Activated B cell treated with CpG ODN at 0.5 μM for 24 hours (primary cell): ENCODE data around the gene SIRPD. TPM values are rescaled to one million over a fixed set of nuclear protein-coding genes. Genes with fewer than 3 reads are reported as not detected.

Source experiments
- ATAC-seq: fragments of 200-7000 bp; cut with Tn5 transposase; one replicate; pipeline ENCODE4 v1.10.0; 2021; ENCODE audit warnings: low read depth, mild to moderate bottlenecking, moderate library complexity
- CTCF ChIA-PET: fragments of 350-600 bp; sonication (Branson Sonifier 250); formaldehyde crosslinking; loops from one replicate; lab custom pipeline; 2021; ENCODE audit warnings: antibody characterized with exemption; lab: Charles Lee
- POLR2A ChIA-PET: fragments of 350-600 bp; sonication (Branson Sonifier 250); formaldehyde crosslinking; loops from one replicate; lab custom pipeline; 2021; ENCODE audit warnings: antibody characterized with exemption; lab: Charles Lee
- DNase-seq: peaks from one replicate; pipeline ENCODE4 v3.0.0; 2022
- H3K27ac Mint-ChIP-seq: one replicate; pipeline ENCODE4 v1.8.0; 2020; ENCODE audit warnings: mixed read lengths
- H3K27me3 Mint-ChIP-seq: one replicate; pipeline ENCODE4 v1.8.0; 2021; ENCODE audit warnings: mixed read lengths
- H3K36me3 Mint-ChIP-seq: one replicate; pipeline ENCODE4 v1.8.0; 2021; ENCODE audit warnings: low read depth, mixed read lengths
- H3K4me1 Mint-ChIP-seq: one replicate; pipeline ENCODE4 v1.8.0; 2021; ENCODE audit warnings: mixed read lengths
- H3K4me3 Mint-ChIP-seq: one replicate; pipeline ENCODE4 v1.8.0; 2020; ENCODE audit warnings: mild to moderate bottlenecking, mixed read lengths
- H3K9me3 Mint-ChIP-seq: one replicate; pipeline ENCODE4 v1.8.0; 2020; ENCODE audit warnings: mixed read lengths
- intact Hi-C: fragments of 100-400 bp; cut with micrococcal nuclease; formaldehyde crosslinking; loops from one replicate; pipeline ENCODE4 v1.15.1; 2024
- total RNA-seq: library from RNA; stranded (reverse); gene quantifications from 2 replicates; pipeline ENCODE4 v1.2.3, GENCODE V29; 2022
- TF ChIP-seq, protein P1 (sequence below): fragments of 200-600 bp; IDR thresholded peaks from one replicate; pipeline ENCODE4 v1.8.0; 2022; ENCODE audit warnings: antibody characterized with exemption, mild to moderate bottlenecking

Gene SIRPD
- total RNA-seq, 1 donor from 2014 or later: not detected

DNA sequence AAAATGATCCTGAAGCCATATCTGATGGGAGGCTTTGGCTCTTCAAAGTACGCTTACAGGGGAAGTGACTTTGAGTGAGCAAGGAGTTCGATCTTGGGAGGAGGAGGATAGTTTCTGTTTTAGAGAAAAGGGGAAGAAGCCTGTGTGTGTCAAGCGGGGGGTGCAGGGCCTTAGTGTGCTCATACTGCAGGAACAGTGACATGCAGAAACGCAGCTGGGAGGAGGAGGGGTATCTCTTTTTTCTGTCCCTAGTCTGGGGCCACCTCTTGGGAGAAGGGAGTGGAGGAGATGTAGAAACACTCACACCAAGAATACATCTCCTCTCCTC is 19.8 kb downstream of the SIRPD start:
- TF ChIP-seq, protein P1, sequence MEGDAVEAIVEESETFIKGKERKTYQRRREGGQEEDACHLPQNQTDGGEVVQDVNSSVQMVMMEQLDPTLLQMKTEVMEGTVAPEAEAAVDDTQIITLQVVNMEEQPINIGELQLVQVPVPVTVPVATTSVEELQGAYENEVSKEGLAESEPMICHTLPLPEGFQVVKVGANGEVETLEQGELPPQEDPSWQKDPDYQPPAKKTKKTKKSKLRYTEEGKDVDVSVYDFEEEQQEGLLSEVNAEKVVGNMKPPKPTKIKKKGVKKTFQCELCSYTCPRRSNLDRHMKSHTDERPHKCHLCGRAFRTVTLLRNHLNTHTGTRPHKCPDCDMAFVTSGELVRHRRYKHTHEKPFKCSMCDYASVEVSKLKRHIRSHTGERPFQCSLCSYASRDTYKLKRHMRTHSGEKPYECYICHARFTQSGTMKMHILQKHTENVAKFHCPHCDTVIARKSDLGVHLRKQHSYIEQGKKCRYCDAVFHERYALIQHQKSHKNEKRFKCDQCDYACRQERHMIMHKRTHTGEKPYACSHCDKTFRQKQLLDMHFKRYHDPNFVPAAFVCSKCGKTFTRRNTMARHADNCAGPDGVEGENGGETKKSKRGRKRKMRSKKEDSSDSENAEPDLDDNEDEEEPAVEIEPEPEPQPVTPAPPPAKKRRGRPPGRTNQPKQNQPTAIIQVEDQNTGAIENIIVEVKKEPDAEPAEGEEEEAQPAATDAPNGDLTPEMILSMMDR: no peak
- POLR2A ChIA-PET: no interaction called here
- DNase-seq (no peak), ATAC-seq (peak; percentile 84)
- H3K4me1 Mint-ChIP-seq: peaks cover 41% of the 10 kb centered on the region
- H3K4me3 Mint-ChIP-seq: peak overlapping the region; percentile 66
- peak overlapping the region; percentile 72 for H3K27ac Mint-ChIP-seq
- no peaks in the 10 kb centered on the region for H3K36me3 Mint-ChIP-seq
- no peaks in the 10 kb centered on the region for H3K9me3 Mint-ChIP-seq
- no peaks in the 10 kb centered on the region for H3K27me3 Mint-ChIP-seq
- intact Hi-C loops: loop anchor here (10.0 kb wide), 2 partner anchors 97 to 187 kb away; no protein-coding TSS in a partner anchor
- CTCF ChIA-PET: interaction anchor here (2.8 kb wide), 1 partner anchor 35 kb away, joined by 13 read pairs; no protein-coding TSS in a partner anchor

DNA sequence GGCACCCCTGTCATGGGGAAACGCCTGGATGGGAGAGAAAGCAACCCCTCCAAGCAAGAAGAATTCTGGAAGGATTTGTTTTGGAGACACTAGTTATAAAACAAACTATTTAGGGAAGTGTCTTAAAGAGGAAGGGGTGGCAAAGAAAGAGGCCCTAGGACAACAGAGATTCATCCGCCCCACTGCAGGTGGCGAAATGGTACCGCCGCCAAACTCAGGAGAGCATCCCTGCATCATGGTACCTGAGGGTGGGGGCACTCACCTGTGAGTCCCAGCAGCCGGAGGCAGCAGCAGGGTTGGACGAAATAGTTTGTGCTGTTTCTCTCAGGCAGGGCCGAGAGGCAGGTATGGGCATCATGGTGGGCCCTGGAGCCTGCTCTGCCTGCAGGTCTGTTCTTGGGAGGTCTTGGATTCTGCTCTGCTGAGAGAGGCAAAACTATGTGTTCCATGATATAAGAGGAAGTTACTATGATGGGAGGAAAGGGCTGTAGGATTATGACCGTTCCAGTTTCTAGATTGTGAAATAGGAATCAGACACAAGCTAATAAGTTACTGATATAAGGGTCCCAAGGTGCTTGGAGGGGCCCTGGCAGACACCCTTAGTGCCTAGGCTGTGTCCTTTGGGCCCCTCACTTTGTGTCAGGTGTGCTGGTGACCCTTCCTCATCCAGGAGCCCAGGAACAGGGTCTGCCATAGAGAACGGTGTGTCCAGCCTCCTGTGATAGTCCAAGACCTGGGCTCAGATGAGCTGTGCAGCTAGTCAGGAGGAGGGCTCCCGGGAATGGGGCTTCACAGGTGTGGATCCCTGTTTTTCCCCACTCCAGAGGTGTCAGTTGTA is 20.4 kb downstream of the SIRPD start:
- intact Hi-C loops: loop anchor here (10.0 kb wide), 2 partner anchors 98 to 188 kb away; no protein-coding TSS in a partner anchor
- peak overlapping the region; percentile 72 for H3K27ac Mint-ChIP-seq
- peak overlapping the region; percentile 66 for H3K4me3 Mint-ChIP-seq
- DNase-seq: no peak
- TF ChIP-seq, protein P1: no peak
- H3K36me3 Mint-ChIP-seq: no peaks in the 10 kb centered on the region
- ChIA-PET POLR2A (no interaction called here), CTCF (interaction anchor here (2.8 kb wide), 1 partner anchor 34 kb away, joined by 13 read pairs; no protein-coding TSS in a partner anchor)
- H3K4me1 Mint-ChIP-seq: peaks cover 40% of the 10 kb centered on the region
- H3K27me3 Mint-ChIP-seq: no peaks in the 10 kb centered on the region
- no peaks in the 10 kb centered on the region for H3K9me3 Mint-ChIP-seq
- no peak for ATAC-seq

DNA sequence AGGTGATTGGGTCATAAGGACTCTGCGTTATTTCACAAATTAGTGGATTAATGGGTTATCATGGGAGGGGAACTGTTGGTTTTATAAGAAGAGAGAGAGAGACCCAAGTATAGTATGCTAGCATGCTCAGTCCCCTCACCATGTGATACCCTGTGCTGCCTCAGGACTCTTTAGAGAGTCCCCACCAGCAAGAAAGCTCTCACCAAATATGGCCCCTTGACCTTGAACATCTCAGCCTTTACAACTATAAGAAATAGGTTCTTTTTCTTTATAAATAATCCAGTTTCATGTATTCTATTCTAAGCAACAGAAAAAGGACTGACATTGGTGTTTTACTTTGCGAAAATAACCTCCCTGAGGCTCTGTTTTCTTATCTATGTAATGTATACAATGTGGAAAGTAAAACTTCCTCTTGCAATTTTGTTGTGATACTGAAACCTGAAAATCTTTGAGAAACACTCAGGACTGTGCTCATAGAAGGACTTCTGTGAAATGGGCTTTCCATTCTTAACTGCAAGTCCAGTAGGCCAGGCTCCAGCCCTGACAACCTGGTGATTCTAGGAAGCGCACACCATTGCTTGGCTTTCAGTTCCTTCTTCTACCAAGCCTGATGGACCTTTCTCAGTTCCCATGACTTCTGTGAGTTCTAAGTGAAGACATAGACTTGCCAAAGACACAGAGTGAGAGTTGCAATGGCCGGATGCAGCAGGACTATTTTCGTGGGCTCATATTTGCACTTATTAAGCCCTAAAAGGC is 21.9 kb downstream of the SIRPD start:
- DNase-seq: no peak
- CTCF ChIA-PET: no interaction called here
- H3K27ac Mint-ChIP-seq: peak overlapping the region; percentile 60
- POLR2A ChIA-PET: interaction anchor here (0.5 kb wide), 1 partner anchor 11 kb away, joined by 3 read pairs; no protein-coding TSS in a partner anchor
- ATAC-seq: peak; percentile 68
- no peak overlapping the region for H3K4me3 Mint-ChIP-seq
- no peaks in the 10 kb centered on the region for H3K36me3 Mint-ChIP-seq
- intact Hi-C loops: loop anchor here (10.0 kb wide), 2 partner anchors 99 to 189 kb away; no protein-coding TSS in a partner anchor
- no peaks in the 10 kb centered on the region for H3K9me3 Mint-ChIP-seq
- TF ChIP-seq, protein P1: no peak
- peaks cover 40% of the 10 kb centered on the region for H3K4me1 Mint-ChIP-seq
- H3K27me3 Mint-ChIP-seq: no peaks in the 10 kb centered on the region

DNA sequence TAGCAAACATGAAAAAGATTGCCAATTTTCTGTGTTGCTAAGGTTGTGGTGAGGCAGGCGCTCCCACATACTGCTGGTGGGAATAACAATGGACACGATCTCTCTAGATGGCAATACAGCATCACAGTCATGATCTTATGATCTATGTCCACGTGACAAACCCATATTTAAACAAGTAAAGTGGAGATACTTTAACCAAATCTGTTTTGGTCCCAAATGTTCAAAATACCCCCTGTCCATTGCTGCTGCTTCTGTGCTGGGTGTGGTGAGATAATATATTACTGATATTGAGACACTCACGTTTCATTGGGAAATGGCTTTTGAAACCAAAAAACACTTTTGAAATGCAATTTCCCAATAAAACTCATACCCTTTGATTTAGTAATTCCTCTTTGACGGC is 23.0 kb downstream of the SIRPD start:
- ATAC-seq (no peak), DNase-seq (no peak)
- H3K9me3 Mint-ChIP-seq: no peaks in the 10 kb centered on the region
- no peak overlapping the region for H3K27ac Mint-ChIP-seq
- intact Hi-C loops: loop anchor here (10.0 kb wide), 2 partner anchors 100 to 190 kb away; no protein-coding TSS in a partner anchor
- ChIA-PET CTCF (no interaction called here), POLR2A (no interaction called here)
- no peak overlapping the region for H3K4me3 Mint-ChIP-seq
- no peaks in the 10 kb centered on the region for H3K27me3 Mint-ChIP-seq
- peaks cover 40% of the 10 kb centered on the region for H3K4me1 Mint-ChIP-seq
- H3K36me3 Mint-ChIP-seq: no peaks in the 10 kb centered on the region
- TF ChIP-seq, protein P1: no peak

DNA sequence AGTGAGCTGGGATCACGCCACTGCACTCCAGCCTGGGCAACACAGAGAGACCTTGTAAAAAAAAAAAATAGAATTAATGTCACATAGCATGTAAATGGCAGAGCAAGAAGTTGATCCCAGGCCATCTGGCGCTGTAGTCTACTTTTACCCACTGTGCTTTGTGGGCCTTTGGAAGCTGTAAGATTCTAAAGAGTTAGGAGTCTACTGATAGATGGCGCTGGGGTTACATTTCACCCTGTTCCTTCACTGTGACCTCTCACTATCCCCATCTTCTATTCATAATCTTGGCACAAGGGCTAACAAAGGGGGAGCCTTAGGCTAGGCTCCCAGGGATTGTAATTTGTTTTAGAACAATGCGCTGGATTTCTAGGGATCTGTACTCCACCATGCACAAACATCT is 24.4 kb downstream of the SIRPD start:
- intact Hi-C loops: loop anchor here (10.0 kb wide), 2 partner anchors 102 to 192 kb away; no protein-coding TSS in a partner anchor
- TF ChIP-seq, protein P1: no peak
- Mint-ChIP-seq H3K36me3 (no peaks in the 10 kb centered on the region), H3K27me3 (no peaks in the 10 kb centered on the region), H3K4me1 (peaks cover 32% of the 10 kb centered on the region), H3K27ac (no peak overlapping the region), H3K9me3 (no peaks in the 10 kb centered on the region), H3K4me3 (no peak overlapping the region)
- ChIA-PET POLR2A (no interaction called here), CTCF (no interaction called here)
- DNase-seq: no peak
- no peak for ATAC-seq
